ENCODE measurements around the gene ABCD3.

ABCD3 gene

GRCh38 chr1:94552071-94552586 lies 133.9 kb downstream of the ABCD3 start:
- no peak for TF ChIP-seq CTCF (IDR thresholded peaks at IDR 0.05)

- no peak for TF ChIP-seq CTCF (IDR thresholded peaks at IDR 0.05)
These were observed 135.1 kb downstream of the ABCD3 start for GRCh38 chr1:94553323-94553730.

- no peak for TF ChIP-seq CTCF (IDR thresholded peaks at IDR 0.05)
These were observed 135.7 kb downstream of the ABCD3 start for GRCh38 chr1:94553931-94554330.

GRCh38 chr1:94554580-94554979 lies 136.4 kb downstream of the ABCD3 start:
- TF ChIP-seq CTCF (IDR thresholded peaks at IDR 0.05), result no peak

- no peak for TF ChIP-seq CTCF (IDR thresholded peaks at IDR 0.05)
These were observed 136.9 kb downstream of the ABCD3 start for GRCh38 chr1:94555091-94555490.

- no peak for TF ChIP-seq CTCF (IDR thresholded peaks at IDR 0.05)
These were observed 141.7 kb downstream of the ABCD3 start for GRCh38 chr1:94559921-94560320.

- TF ChIP-seq CTCF (IDR thresholded peaks at IDR 0.05), result no peak
These were observed 142.1 kb downstream of the ABCD3 start for GRCh38 chr1:94560333-94560732.

Measured in LNCAP (cell line).